ENCODE data around the gene SIGLEC12. TPM values are rescaled to one million over a fixed set of nuclear protein-coding genes. Genes with fewer than 3 reads are reported as not detected.
"Not testable (repeated sequence)": the region's sequence is repeated elsewhere in the genome, so short reads cannot be mapped to it uniquely, and the experiment has no call there.

SIGLEC12 gene
- total RNA-seq, 4 donors from 2014 or later = not detected

DNA sequence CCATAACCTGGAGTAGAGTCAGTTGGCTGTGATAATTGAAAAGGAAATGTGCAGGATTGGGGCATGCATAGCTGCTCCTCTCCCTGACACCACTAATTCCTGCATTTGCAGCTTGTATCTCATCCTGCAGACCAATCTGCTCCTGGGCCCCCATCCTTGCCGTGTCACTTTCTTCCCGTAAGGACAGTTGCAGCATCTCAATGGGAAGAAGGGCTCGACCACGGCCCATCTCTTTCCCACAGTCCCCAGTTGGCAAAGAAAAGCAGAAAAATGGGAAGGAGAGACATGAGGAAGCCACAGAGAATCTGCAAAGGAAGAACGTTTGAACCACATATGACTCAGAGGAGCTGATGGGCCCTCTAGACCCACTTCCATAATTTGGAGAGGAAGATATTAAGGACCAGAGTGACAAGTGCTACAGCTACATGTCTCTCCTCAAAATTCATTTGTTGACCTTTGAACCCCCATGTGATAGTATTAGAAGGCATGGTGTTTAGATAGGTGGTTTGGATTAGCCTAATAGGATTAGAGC is 1.8 kb upstream of the SIGLEC12 start:
- Histone ChIP-seq H3K4me3 (no peak overlapping the region), H3K4me1 (no peaks in the 10 kb centered on the region), H3K27ac (no peak overlapping the region), H3K27me3 (no peaks in the 10 kb centered on the region), H3K36me3 (no peaks in the 10 kb centered on the region), H3K9me3 (no peaks in the 10 kb centered on the region)
- DNase-seq (no peak), ATAC-seq (no peak)
- TF ChIP-seq, protein P1, sequence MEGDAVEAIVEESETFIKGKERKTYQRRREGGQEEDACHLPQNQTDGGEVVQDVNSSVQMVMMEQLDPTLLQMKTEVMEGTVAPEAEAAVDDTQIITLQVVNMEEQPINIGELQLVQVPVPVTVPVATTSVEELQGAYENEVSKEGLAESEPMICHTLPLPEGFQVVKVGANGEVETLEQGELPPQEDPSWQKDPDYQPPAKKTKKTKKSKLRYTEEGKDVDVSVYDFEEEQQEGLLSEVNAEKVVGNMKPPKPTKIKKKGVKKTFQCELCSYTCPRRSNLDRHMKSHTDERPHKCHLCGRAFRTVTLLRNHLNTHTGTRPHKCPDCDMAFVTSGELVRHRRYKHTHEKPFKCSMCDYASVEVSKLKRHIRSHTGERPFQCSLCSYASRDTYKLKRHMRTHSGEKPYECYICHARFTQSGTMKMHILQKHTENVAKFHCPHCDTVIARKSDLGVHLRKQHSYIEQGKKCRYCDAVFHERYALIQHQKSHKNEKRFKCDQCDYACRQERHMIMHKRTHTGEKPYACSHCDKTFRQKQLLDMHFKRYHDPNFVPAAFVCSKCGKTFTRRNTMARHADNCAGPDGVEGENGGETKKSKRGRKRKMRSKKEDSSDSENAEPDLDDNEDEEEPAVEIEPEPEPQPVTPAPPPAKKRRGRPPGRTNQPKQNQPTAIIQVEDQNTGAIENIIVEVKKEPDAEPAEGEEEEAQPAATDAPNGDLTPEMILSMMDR (IDR thresholded peaks at IDR 0.05 in 4 of 5, conservative IDR thresholded peaks at IDR 0.05 in 1 of 5) = no peak
- TF ChIP-seq POLR2A (IDR thresholded peaks at IDR 0.05) = no peak
- in situ Hi-C loops (cut with MboI; ENCODE audit: low sequenced_read_pairs in 4 of 4) (no loop called here), intact Hi-C loops (cut with DNase I; ENCODE audit: low total_unique reads) (no loop called here)

DNA sequence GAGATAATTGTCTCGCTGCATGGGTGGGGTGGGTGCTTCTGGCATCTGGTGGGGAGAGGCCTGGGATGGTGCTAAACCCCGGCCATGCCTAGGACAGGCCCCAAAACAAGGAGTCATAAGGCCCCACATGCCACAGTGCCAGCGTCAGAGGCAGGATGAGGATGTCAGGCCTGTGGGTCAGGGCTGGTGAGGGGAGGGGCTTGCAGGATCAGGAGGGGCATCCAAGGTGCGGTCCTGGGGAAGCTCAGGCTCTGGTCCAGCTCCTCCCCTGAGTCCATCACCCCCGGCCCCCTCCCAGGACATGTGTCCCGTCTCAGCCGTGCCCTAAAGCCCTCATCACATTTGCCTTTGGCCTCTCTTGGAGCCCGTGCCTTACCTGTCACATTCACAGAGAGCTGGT is 669 bp downstream of the SIGLEC12 start:
- H3K4me3 ChIP-seq; DNase-seq; intact Hi-C loops (cut with DNase I; ENCODE audit: low total_unique reads); H3K27ac ChIP-seq; in situ Hi-C loops (cut with MboI; ENCODE audit: low sequenced_read_pairs in 4 of 4); ATAC-seq; H3K9me3 ChIP-seq; H3K36me3 ChIP-seq; H3K4me1 ChIP-seq; H3K27me3 ChIP-seq: not testable (repeated sequence)

DNA sequence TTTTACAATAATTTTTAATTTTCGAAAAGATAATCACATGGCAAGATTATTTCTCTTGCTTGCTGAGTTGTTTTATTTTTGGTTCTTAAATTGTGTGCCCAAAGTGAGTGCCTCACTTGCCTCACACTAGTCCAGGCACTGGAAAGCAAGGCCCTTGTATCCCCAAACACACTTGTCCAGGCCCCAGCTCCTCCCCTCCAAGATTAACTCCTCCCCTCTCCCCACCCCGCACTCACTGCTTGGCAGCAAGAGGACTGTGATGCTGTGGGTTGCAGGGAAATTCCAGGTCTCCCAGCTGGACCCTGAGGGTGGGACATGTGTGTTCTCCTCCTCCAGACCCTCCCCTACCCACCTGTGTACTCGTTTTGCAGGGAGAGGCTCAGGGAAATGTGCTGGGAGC is 3.9 kb downstream of the SIGLEC12 start:
- H3K9me3 ChIP-seq = no peaks in the 10 kb centered on the region
- TF ChIP-seq, protein P1 (IDR thresholded peaks at IDR 0.05 in 4 of 5, conservative IDR thresholded peaks at IDR 0.05 in 1 of 5) = no peak
- no peak for TF ChIP-seq POLR2A (IDR thresholded peaks at IDR 0.05)
- H3K4me3 ChIP-seq = no peak overlapping the region
- DNase-seq (no peak), ATAC-seq (no peak)
- no peaks in the 10 kb centered on the region for H3K36me3 ChIP-seq
- in situ Hi-C loops (cut with MboI; ENCODE audit: low sequenced_read_pairs in 4 of 4) = no loop called here
- H3K4me1 ChIP-seq = no peaks in the 10 kb centered on the region
- no peaks in the 10 kb centered on the region for H3K27me3 ChIP-seq
- intact Hi-C loops (cut with DNase I; ENCODE audit: low total_unique reads) = no loop called here
- no peak overlapping the region for H3K27ac ChIP-seq

DNA sequence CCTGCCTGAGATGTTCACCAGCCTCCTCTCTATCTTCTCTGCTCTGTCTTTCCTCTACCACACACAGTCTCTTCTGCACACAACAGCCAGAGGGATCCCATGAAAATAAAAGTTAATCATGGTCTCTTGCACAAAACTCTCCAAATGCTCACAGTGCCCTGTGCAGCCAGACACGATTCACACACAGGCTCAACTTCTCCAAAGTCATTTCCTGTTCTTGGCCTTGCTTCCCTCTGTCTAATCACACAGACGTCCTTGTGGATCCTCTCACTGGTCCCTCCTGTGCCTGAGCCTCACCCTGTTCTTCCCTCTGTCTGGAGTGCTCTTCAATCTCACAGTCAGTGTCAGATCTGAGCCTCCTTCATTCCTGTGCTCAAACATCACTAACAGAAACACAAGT is 7.8 kb downstream of the SIGLEC12 start:
- in situ Hi-C loops (cut with MboI; ENCODE audit: low sequenced_read_pairs in 4 of 4) = no loop called here

DNA sequence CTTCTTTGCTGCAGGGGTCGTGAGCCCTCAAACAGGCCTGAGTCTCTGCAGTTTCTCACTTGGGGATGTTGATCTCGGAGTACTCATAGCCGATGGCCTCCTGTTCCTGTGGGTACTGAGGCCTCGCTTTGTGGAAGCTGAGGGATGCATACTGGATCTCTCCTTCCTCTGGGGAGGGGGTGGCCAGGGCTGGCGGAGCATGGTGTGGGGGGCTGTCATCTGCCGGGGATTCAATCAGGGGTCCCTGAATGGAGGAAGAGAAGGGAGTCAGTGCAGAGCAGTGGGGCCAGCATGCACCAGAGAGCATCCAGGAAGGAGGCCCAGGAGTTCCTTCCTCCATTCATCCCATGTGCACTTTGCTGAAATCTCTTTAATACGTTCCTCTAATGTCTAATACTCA is 10.0 kb downstream of the SIGLEC12 start:
- TF ChIP-seq, protein P1 (IDR thresholded peaks at IDR 0.05 in 4 of 5, conservative IDR thresholded peaks at IDR 0.05 in 1 of 5) = no peak
- no peak for TF ChIP-seq POLR2A (IDR thresholded peaks at IDR 0.05)
- Histone ChIP-seq H3K27me3 (no peaks in the 10 kb centered on the region), H3K36me3 (no peaks in the 10 kb centered on the region), H3K9me3 (no peaks in the 10 kb centered on the region), H3K27ac (no peak overlapping the region), H3K4me1 (no peaks in the 10 kb centered on the region), H3K4me3 (no peak overlapping the region)
- intact Hi-C loops (cut with DNase I; ENCODE audit: low total_unique reads) (no loop called here), in situ Hi-C loops (cut with MboI; ENCODE audit: low sequenced_read_pairs in 4 of 4) (no loop called here)
- ATAC-seq = no peak
- DNase-seq = no peak

More for the DNA sequence above, 7.8 kb downstream of the SIGLEC12 start:
- no peaks in the 10 kb centered on the region for H3K9me3 ChIP-seq
- ATAC-seq = no peak
- no peak for TF ChIP-seq POLR2A (IDR thresholded peaks at IDR 0.05)
- TF ChIP-seq, protein P1 (IDR thresholded peaks at IDR 0.05 in 4 of 5, conservative IDR thresholded peaks at IDR 0.05 in 1 of 5) = no peak
- intact Hi-C loops (cut with DNase I; ENCODE audit: low total_unique reads) = no loop called here
- no peaks in the 10 kb centered on the region for H3K27me3 ChIP-seq
- DNase-seq = no peak
- no peak overlapping the region for H3K27ac ChIP-seq
- no peak overlapping the region for H3K4me3 ChIP-seq
- no peaks in the 10 kb centered on the region for H3K36me3 ChIP-seq
- H3K4me1 ChIP-seq = no peaks in the 10 kb centered on the region

All from gastrocnemius medialis (tissue), 4 donors.